Stimulated activated CD4-positive, alpha-beta T cell treated with anti-CD3 and anti-CD28 coated beads, Interleukin-1b, Interleukin-23, amount 100 ng/mL, for 1 hour (primary cell): ENCODE data around the gene ATAD3C.
"Not testable (repeated sequence)": the region's sequence is repeated elsewhere in the genome, so short reads cannot be mapped to it uniquely, and the experiment has no call there.

Experiments used
- DNase-seq, 2 donors: peaks; one replicate each; pipeline ENCODE4 v3.0.0-alpha.2; 2020; ENCODE audit warnings: low read depth in 2 of 2

The ATAD3C gene

GRCh38 chr1:1449099-1449739 lies at the start of gene ATAD3C:
ATAD3C (plus strand) TSS chr1:1449689; CDS start chr1:1450684, 995 bp downstream.
- DNase-seq = no peak

- no peak for DNase-seq
Measured at GRCh38 chr1:1399872-1400575, 49.5 kb upstream of the ATAD3C start.

GRCh38 chr1:1400576-1401456 lies 48.7 kb upstream of the ATAD3C start:
- DNase-seq = no peak

- no peak for DNase-seq
Measured at GRCh38 chr1:1401457-1402010, 48.0 kb upstream of the ATAD3C start.

GRCh38 chr1:1402072-1402900 lies 47.2 kb upstream of the ATAD3C start:
- no peak for DNase-seq

GRCh38 chr1:1402901-1403392 lies 46.5 kb upstream of the ATAD3C start:
- DNase-seq = not testable (repeated sequence)

GRCh38 chr1:1403653-1404052 lies 45.8 kb upstream of the ATAD3C start:
- DNase-seq = no peak

GRCh38 chr1:1406101-1406820 lies 43.2 kb upstream of the ATAD3C start:
- no peak for DNase-seq

- DNase-seq = peak; percentile 85 to 90
Measured at GRCh38 chr1:1406821-1407635, 42.5 kb upstream of the ATAD3C start, which contains the start of gene MRPL20. MRPL20 (minus strand) TSS chr1:1407293; CDS start chr1:1407217, 76 bp downstream.

GRCh38 chr1:1407636-1408318 lies 41.7 kb upstream of the ATAD3C start:
- no peak for DNase-seq

- not testable (repeated sequence) for DNase-seq
Measured at GRCh38 chr1:1410238-1410637, 39.3 kb upstream of the ATAD3C start.

- DNase-seq = no peak
Measured at GRCh38 chr1:1411626-1412025, 37.9 kb upstream of the ATAD3C start.

GRCh38 chr1:1412311-1412902 lies 37.1 kb upstream of the ATAD3C start:
- DNase-seq = not testable (repeated sequence)

GRCh38 chr1:1415751-1416150 lies 33.7 kb upstream of the ATAD3C start:
- DNase-seq = no peak

GRCh38 chr1:1417396-1417795 lies 32.1 kb upstream of the ATAD3C start:
- DNase-seq = not testable (repeated sequence)

- not testable (repeated sequence) for DNase-seq
Measured at GRCh38 chr1:1417825-1418463, 31.5 kb upstream of the ATAD3C start.

GRCh38 chr1:1418464-1419362 lies 30.8 kb upstream of the ATAD3C start:
- DNase-seq = no peak
